Caco-2 (cell line): ENCODE data around the gene SLX9. TPM values are rescaled to one million over a fixed set of nuclear protein-coding genes. Genes with fewer than 3 reads are reported as not detected.

Experiments used
- BruUV-seq: library from RNA; stranded (reverse); fragments of 400-500 nt; replicated peaks from 2 replicates; lab custom pipeline; 2021; lab: Mats Ljungman, UMichigan
- CTCF ChIA-PET: fragments of 300-600 bp; sonication (Branson Sonifier 250); formaldehyde crosslinking; loops from one replicate; lab custom pipeline; 2022; ENCODE audit warnings: antibody characterized with exemption; lab: Charles Lee
- POLR2A ChIA-PET: fragments of 300-600 bp; sonication (Branson Sonifier 250); formaldehyde crosslinking; loops from one replicate; lab custom pipeline; 2022; ENCODE audit warnings: antibody characterized with exemption; lab: Charles Lee
- DNase-seq, 2 experiments: peaks; one replicate each; pipeline versions ENCODE4 v3.0.0 to v3.0.0-alpha.2; 2020 to 2022
- H3K27me3 ChIP-seq: replicated peaks from 2 replicates; pipeline ENCODE4 v1.6.0; 2011; ENCODE audit warnings: low read length; ENCODE audit not compliant: control insufficient read depth, insufficient read depth
- H3K36me3 ChIP-seq: 2 replicates; pipeline ENCODE4 v1.5.1; 2011; ENCODE audit warnings: low read length; ENCODE audit not compliant: control insufficient read depth, insufficient read depth
- H3K4me1 ChIP-seq: fragments of 250-450 bp; sonication (Bioruptor Pico); 2 replicates; pipeline ENCODE4 v1.5.1; 2020; ENCODE audit warnings: mild to moderate bottlenecking
- H3K4me3 ChIP-seq: 2 replicates; pipeline ENCODE4 v1.5.1; 2011; ENCODE audit warnings: low read depth, mild to moderate bottlenecking, control low read depth, low read length
- H3K9me3 ChIP-seq: fragments of 250-450 bp; sonication (Bioruptor Pico); 2 replicates; pipeline ENCODE4 v1.5.1; 2020; ENCODE audit warnings: mild to moderate bottlenecking, moderate library complexity
- H3K27ac Mint-ChIP-seq: one replicate; pipeline ENCODE4 v1.8.0; 2022; ENCODE audit warnings: mixed read lengths; ENCODE audit not compliant: unreplicated experiment
- H3K27me3 Mint-ChIP-seq: one replicate; pipeline ENCODE4 v1.8.0; 2022; ENCODE audit warnings: mixed read lengths; ENCODE audit not compliant: insufficient read depth, unreplicated experiment
- H3K36me3 Mint-ChIP-seq: one replicate; pipeline ENCODE4 v1.8.0; 2022; ENCODE audit warnings: mild to moderate bottlenecking, mixed read lengths; ENCODE audit not compliant: insufficient read depth, unreplicated experiment
- H3K4me1 Mint-ChIP-seq: one replicate; pipeline ENCODE4 v1.8.0; 2022; ENCODE audit warnings: low read depth, mixed read lengths; ENCODE audit not compliant: unreplicated experiment
- H3K4me3 Mint-ChIP-seq: one replicate; pipeline ENCODE4 v1.8.0; 2022; ENCODE audit warnings: mild to moderate bottlenecking, moderate library complexity, mixed read lengths; ENCODE audit not compliant: unreplicated experiment
- H3K9me3 Mint-ChIP-seq: one replicate; pipeline ENCODE4 v1.8.0; 2022; ENCODE audit warnings: mixed read lengths; ENCODE audit not compliant: unreplicated experiment
- intact Hi-C: fragments of 100-400 bp; cut with micrococcal nuclease; formaldehyde crosslinking; loops from one replicate; pipeline ENCODE4 v1.10.0; 2022; ENCODE audit not compliant: unreplicated experiment
- total RNA-seq: library from RNA; stranded (reverse); gene quantifications from 2 replicates; pipeline ENCODE4 v1.2.3, GENCODE V29; 2022
- TF ChIP-seq, protein P1 (sequence below), 2 experiments: fragments of 200-600 bp in 1 of 2; IDR thresholded peaks; 1 replicate in 1 of 2; 2 replicates in 1 of 2; pipeline versions ENCODE4 v1.5.1 to v1.8.0; 2011 to 2022; ENCODE audit warnings: antibody characterized with exemption in 1 of 2, control low read depth in 1 of 2, inconsistent platforms in 1 of 2, low read depth in 1 of 2, low read length in 1 of 2, mild to moderate bottlenecking in 1 of 2, moderate library complexity in 1 of 2; ENCODE audit not compliant: insufficient read depth in 1 of 2, severe bottlenecking in 1 of 2, unreplicated experiment in 1 of 2

SLX9 gene
- total RNA-seq, 1 experiment from 2014 or later, result 62.1 TPM

DNA sequence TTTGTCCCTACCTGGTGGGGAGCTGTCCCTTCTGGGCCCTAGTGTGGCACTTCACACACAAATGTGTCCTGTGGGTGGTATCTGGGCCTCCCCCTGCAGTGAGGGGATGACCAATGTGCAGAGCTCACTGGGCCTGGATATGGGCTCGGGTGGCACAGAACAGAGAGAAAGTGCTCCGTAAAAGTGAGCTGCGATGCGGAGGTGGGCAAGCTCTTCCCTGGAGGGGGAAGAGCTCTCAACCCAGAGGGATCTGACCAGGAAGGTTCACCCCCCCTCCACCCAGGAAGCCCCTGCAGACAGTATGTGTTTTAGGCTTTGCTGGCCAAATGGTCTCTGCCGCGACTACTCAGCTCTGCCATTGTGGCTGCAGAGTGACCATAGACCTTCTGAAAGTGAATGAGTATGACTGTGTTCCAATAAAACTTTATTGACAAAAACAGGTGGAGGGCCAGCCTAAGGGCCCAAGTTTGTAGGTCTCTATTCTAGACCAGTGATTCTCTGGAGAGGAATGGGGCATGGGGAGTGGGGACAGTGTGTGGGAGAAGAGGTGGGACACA, 10.5 kb upstream of the SLX9 start:
- H3K4me1 Mint-ChIP-seq, result peaks cover 15% of the 10 kb centered on the region
- CTCF ChIA-PET, result no interaction called here

DNA sequence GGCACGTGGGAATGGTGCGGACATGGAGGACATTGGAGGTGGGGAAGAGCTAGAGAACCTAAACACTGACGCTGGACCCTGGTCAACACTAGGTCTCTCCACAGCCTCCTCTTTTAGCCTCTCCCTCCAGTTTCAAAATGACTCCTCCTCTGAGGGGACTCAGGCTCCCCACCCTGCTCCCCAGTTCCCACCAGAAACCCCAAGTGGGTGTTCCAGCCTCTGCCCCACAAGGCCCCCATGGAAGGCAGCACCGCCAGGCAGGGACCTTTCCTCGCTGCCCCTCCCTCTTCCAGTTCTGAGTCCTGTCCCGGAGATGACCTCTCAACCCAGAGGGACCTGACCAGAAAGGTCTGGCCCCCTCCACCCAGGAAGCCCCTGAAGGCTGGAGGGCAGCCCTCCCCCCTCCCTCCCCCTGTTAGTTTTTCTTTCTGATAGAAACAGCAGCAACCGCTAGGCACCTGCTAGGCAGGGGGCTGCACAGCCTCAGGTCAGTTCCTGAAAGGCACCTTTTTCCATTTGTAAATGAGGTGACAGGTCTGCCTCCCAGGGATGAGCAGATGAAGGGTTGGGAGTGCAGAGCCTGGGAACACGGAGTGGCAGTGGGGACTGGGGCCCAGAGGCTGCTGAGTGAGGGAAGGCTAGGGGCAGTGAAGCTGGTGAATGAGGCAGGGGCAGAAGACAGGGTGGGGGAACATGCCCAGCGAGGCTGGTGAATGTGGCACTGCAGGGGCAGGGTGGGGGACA, 9.9 kb upstream of the SLX9 start:
- no peaks in the 10 kb centered on the region for H3K27me3 ChIP-seq
- no peaks in the 10 kb centered on the region for H3K9me3 Mint-ChIP-seq

More for the DNA sequence above, 10.5 kb upstream of the SLX9 start:
- intact Hi-C loops, result no loop called here
- TF ChIP-seq, protein P1, sequence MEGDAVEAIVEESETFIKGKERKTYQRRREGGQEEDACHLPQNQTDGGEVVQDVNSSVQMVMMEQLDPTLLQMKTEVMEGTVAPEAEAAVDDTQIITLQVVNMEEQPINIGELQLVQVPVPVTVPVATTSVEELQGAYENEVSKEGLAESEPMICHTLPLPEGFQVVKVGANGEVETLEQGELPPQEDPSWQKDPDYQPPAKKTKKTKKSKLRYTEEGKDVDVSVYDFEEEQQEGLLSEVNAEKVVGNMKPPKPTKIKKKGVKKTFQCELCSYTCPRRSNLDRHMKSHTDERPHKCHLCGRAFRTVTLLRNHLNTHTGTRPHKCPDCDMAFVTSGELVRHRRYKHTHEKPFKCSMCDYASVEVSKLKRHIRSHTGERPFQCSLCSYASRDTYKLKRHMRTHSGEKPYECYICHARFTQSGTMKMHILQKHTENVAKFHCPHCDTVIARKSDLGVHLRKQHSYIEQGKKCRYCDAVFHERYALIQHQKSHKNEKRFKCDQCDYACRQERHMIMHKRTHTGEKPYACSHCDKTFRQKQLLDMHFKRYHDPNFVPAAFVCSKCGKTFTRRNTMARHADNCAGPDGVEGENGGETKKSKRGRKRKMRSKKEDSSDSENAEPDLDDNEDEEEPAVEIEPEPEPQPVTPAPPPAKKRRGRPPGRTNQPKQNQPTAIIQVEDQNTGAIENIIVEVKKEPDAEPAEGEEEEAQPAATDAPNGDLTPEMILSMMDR (IDR thresholded peaks at IDR 0.05; ENCODE audit: insufficient read depth in 1 of 2, low read depth in 1 of 2, low read length in 1 of 2, severe bottlenecking in 1 of 2, unreplicated experiment in 1 of 2), result no peak
- no peak for DNase-seq
- Mint-ChIP-seq H3K27ac (no peak overlapping the region), H3K36me3 (no peaks in the 10 kb centered on the region), H3K4me3 (no peak overlapping the region), H3K27me3 (peaks cover 2% of the 10 kb centered on the region), H3K9me3 (no peaks in the 10 kb centered on the region)
- no TSS peak for BruUV-seq
- Histone ChIP-seq H3K36me3 (no peaks in the 10 kb centered on the region), H3K4me3 (no peak overlapping the region), H3K4me1 (peaks cover 21% of the 10 kb centered on the region), H3K9me3 (no peaks in the 10 kb centered on the region), H3K27me3 (no peaks in the 10 kb centered on the region)
- POLR2A ChIA-PET, result no interaction called here

DNA sequence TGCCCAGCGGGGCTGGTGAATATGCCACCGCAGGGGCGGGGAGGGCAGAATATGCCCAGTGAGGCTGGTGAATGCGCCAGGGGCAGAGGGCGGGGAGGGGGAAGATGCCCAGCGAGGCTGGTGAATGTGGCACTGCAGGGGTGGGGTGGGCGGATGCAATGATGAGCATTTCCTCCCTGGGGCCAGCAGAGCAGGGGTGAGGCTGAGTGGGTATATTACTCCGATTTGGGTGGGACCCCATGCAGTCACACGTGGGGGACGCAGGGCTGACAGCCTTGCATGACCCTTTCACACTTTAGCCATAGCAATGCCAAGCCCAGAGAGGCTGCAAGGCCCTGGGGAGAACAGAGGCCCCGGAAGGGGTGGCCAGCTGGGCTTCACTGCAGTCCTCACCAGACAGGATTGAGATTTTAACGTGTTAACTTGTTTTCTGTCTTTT, 9.3 kb upstream of the SLX9 start:
- H3K4me1 Mint-ChIP-seq, result peaks cover 15% of the 10 kb centered on the region
- H3K4me3 ChIP-seq, result no peak overlapping the region
- ChIA-PET CTCF (interaction anchor here (2.2 kb wide), 1 partner anchor 37 kb away, joined by 11 read pairs; no protein-coding TSS in a partner anchor), POLR2A (no interaction called here)
- H3K27ac Mint-ChIP-seq, result no peak overlapping the region
- no peaks in the 10 kb centered on the region for H3K9me3 Mint-ChIP-seq
- H3K27me3 Mint-ChIP-seq, result peaks cover 2% of the 10 kb centered on the region
- no TSS peak for BruUV-seq
- peaks cover 21% of the 10 kb centered on the region for H3K4me1 ChIP-seq
- TF ChIP-seq, protein P1 (IDR thresholded peaks at IDR 0.05; ENCODE audit: insufficient read depth in 1 of 2, low read depth in 1 of 2, low read length in 1 of 2, severe bottlenecking in 1 of 2, unreplicated experiment in 1 of 2), result no peak
- intact Hi-C loops, result no loop called here
- H3K9me3 ChIP-seq, result no peaks in the 10 kb centered on the region
- no peaks in the 10 kb centered on the region for H3K27me3 ChIP-seq
- no peak overlapping the region for H3K4me3 Mint-ChIP-seq
- H3K36me3 ChIP-seq, result no peaks in the 10 kb centered on the region
- DNase-seq, result no peak
- H3K36me3 Mint-ChIP-seq, result no peaks in the 10 kb centered on the region

More for the DNA sequence above, 9.9 kb upstream of the SLX9 start:
- Mint-ChIP-seq H3K4me1 (peaks cover 15% of the 10 kb centered on the region), H3K27me3 (peaks cover 2% of the 10 kb centered on the region), H3K27ac (no peak overlapping the region), H3K36me3 (no peaks in the 10 kb centered on the region), H3K4me3 (no peak overlapping the region)
- ChIA-PET CTCF (no interaction called here), POLR2A (no interaction called here)
- H3K4me1 ChIP-seq, result peaks cover 21% of the 10 kb centered on the region
- H3K36me3 ChIP-seq, result no peaks in the 10 kb centered on the region
- no peak overlapping the region for H3K4me3 ChIP-seq
- no TSS peak for BruUV-seq
- TF ChIP-seq, protein P1 (IDR thresholded peaks at IDR 0.05; ENCODE audit: insufficient read depth in 1 of 2, low read depth in 1 of 2, low read length in 1 of 2, severe bottlenecking in 1 of 2, unreplicated experiment in 1 of 2), result no peak
- no peaks in the 10 kb centered on the region for H3K9me3 ChIP-seq
- no peak for DNase-seq
- intact Hi-C loops, result no loop called here
